GM12878 (cell line): Measurements from ENCODE around the gene ZNF799. TPM values are rescaled to one million over a fixed set of nuclear protein-coding genes. Genes with fewer than 3 reads are reported as not detected.
"Not testable (repeated sequence)": the region's sequence is repeated elsewhere in the genome, so short reads cannot be mapped to it uniquely, and the experiment has no call there.

Source experiments
- ATAC-seq: fragments of 200-7000 bp; cut with Tn5 transposase; 3 replicates; pipeline ENCODE4 v1.9.1; 2020; ENCODE audit warnings: mild to moderate bottlenecking, moderate library complexity
- BruUV-seq: library from RNA; stranded (reverse); fragments of 400-500 nt; replicated peaks from 2 replicates; lab custom pipeline; 2021; lab: Mats Ljungman, UMichigan
- CTCF ChIA-PET: fragments of 300-600 bp; sonication (Branson Sonifier 250); formaldehyde crosslinking; extraction: SDS; loops from one replicate; lab custom pipeline; 2021; ENCODE audit warnings: inconsistent platforms; lab: Yijun Ruan, JAX
- POLR2A ChIA-PET: fragments of 350-600 bp; formaldehyde crosslinking; extraction: SDS; loops from one replicate; lab custom pipeline; 2021; ENCODE audit warnings: inconsistent platforms; lab: Charles Lee
- RAD21 ChIA-PET: fragments of 300-600 bp; sonication (Branson Sonifier 250); formaldehyde crosslinking; loops from one replicate; lab custom pipeline; 2023; ENCODE audit warnings: antibody characterized with exemption; ENCODE audit not compliant: unreplicated experiment; lab: Charles Lee
- SMC1A ChIA-PET: fragments of 300-600 bp; sonication (Branson Sonifier 250); formaldehyde crosslinking; loops from one replicate; lab custom pipeline; 2023; ENCODE audit not compliant: unreplicated experiment, uncharacterized antibody; lab: Charles Lee
- DNase-seq: peaks from one replicate; pipeline ENCODE4 v3.0.0-alpha.2; 2011; ENCODE audit warnings: low read depth, low spot score
- FAIRE-seq: peaks from 3 replicates; lab custom pipeline; 2011; peaks lifted over from hg19 to GRCh38; lab: Jason Lieb, UNC
- H2AFZ ChIP-seq: 2 replicates; pipeline ENCODE4 v1.6.0; 2011; ENCODE audit warnings: low read depth, low read length, control low read depth; ENCODE audit not compliant: control insufficient read depth
- H3K27ac ChIP-seq: 2 replicates; pipeline ENCODE4 v1.5.1; 2011; ENCODE audit warnings: control low read depth; ENCODE audit not compliant: control insufficient read depth, insufficient read depth
- H3K27me3 ChIP-seq, 2 experiments: replicated peaks in 1 of 2; 2 replicates each; pipeline versions ENCODE4 v1.6.0 to v1.6.1; 2011; ENCODE audit warnings: low read length in 1 of 2; ENCODE audit not compliant: control insufficient read depth in 2 of 2, insufficient read depth in 2 of 2
- H3K36me3 ChIP-seq, 2 experiments: 2 replicates each; pipeline ENCODE4 v1.5.1; 2011; ENCODE audit warnings: low read length in 1 of 2; ENCODE audit not compliant: control insufficient read depth in 2 of 2, insufficient read depth in 2 of 2
- H3K4me1 ChIP-seq: 2 replicates; pipeline ENCODE4 v1.6.1; 2011; ENCODE audit warnings: mild to moderate bottlenecking, low read length, moderate library complexity, mixed read lengths; ENCODE audit not compliant: control insufficient read depth, insufficient read depth
- H3K4me2 ChIP-seq: 2 replicates; pipeline ENCODE4 v1.6.0; 2011; ENCODE audit warnings: control low read depth; ENCODE audit not compliant: control insufficient read depth, insufficient read depth
- H3K4me3 ChIP-seq: fragments of 200-600 bp; sonication (generic); 2 replicates; pipeline ENCODE4 v1.5.1; 2016
- H3K79me2 ChIP-seq: 2 replicates; pipeline ENCODE4 v1.6.0; 2011; ENCODE audit warnings: low read length; ENCODE audit not compliant: control insufficient read depth, insufficient read depth
- H3K9ac ChIP-seq: 2 replicates; pipeline ENCODE4 v1.8.0; 2011; ENCODE audit warnings: low read length, control low read depth, mixed read lengths; ENCODE audit not compliant: control insufficient read depth, insufficient read depth
- H3K9me3 ChIP-seq: replicated peaks from 3 replicates; pipeline ENCODE4 v1.5.1; 2011; ENCODE audit warnings: mild to moderate bottlenecking, low read length; ENCODE audit not compliant: control insufficient read depth, insufficient read depth
- H4K20me1 ChIP-seq: 2 replicates; pipeline ENCODE4 v1.6.0; 2011; ENCODE audit not compliant: control insufficient read depth, insufficient read depth
- EGR1 ChIP-seq, 2 experiments: IDR thresholded peaks; 1 replicate in 1 of 2; 2 replicates in 1 of 2; pipeline ENCODE4 v1.6.1; 2011 to 2012; ENCODE audit warnings: low read depth in 2 of 2, low read length in 2 of 2, borderline replicate concordance in 1 of 2, mild to moderate bottlenecking in 1 of 2, moderate library complexity in 1 of 2
- ESRRA ChIP-seq: IDR thresholded peaks from 2 replicates; pipeline ENCODE4 v1.6.1; 2012; ENCODE audit warnings: mild to moderate bottlenecking, low read length, improper control_type of control experiment
- MXI1 ChIP-seq: fragments of 150-350 bp; IDR thresholded peaks from 2 replicates; pipeline ENCODE4 v1.6.1; 2011; ENCODE audit warnings: low read depth, mild to moderate bottlenecking, inconsistent platforms, low read length, improper control_type of control experiment
- RFX5 ChIP-seq: IDR thresholded peaks from 2 replicates; pipeline ENCODE4 v1.6.1; 2011; ENCODE audit warnings: low read depth, low read length, improper control_type of control experiment
- SUPT20H ChIP-seq: IDR thresholded peaks from 2 replicates; pipeline ENCODE4 v1.6.1; 2011; ENCODE audit warnings: low read depth, mild to moderate bottlenecking, low read length, moderate library complexity, borderline replicate concordance; ENCODE audit not compliant: control insufficient read depth
- TBL1XR1 ChIP-seq: IDR thresholded peaks from 2 replicates; pipeline ENCODE4 v1.6.1; 2012; ENCODE audit warnings: low read depth, low read length, improper control_type of control experiment
- WGBS: methylation state at CpG from one replicate; pipeline ENCODE4 v1.1.6; 2016; ENCODE audit warnings: low lambda C conversion rate; ENCODE audit not compliant: insufficient replicate concordance, insufficient coverage; ENCODE audit errors: missing lambda C conversion rate; 5-methylcytosine and 5-hydroxymethylcytosine counted together
- in situ Hi-C: fragments of 300-500 bp; cut with MboI; formaldehyde crosslinking; loops from 9 replicates; pipeline ENCODE4 v1.14.3; 2018; ENCODE audit warnings: mixed read lengths
- intact Hi-C: fragments of 100-400 bp; cut with micrococcal nuclease; formaldehyde crosslinking; loops from one replicate; pipeline ENCODE4 v1.14.2; 2022; ENCODE audit not compliant: unreplicated experiment
- polyA plus RNA-seq, 11 experiments: library from polyadenylated mRNA; depleted of rRNA in 4 of 11; unstranded in 6 of 11; stranded (reverse) in 5 of 11; fragments of >200 nt; fragmentation: Nextera tagmentation in 4 of 11; fragmentation: Illumina TruSeq in 1 of 11; extraction: Ambion mirVana in 4 of 11; extraction: Trizol in 1 of 11; gene quantifications; 1 replicate in 1 of 11; 2 replicates in 10 of 11; pipeline versions ENCODE4 v1.2.1 to v1.2.3, GENCODE V29; 2011 to 2016; ENCODE audit warnings: inconsistent platforms in 2 of 11, missing spikeins in 2 of 11, low read depth in 1 of 11
- total RNA-seq, 4 experiments: library from RNA; depleted of rRNA in 3 of 4; stranded (reverse); fragments of >200 nt in 3 of 4; fragmentation: Illumina TruSeq in 1 of 4; extraction: Trizol in 1 of 4; gene quantifications; 2 replicates each; pipeline versions ENCODE4 v1.2.1 to v1.2.3, GENCODE V29; 2013 to 2021
- TF ChIP-seq, protein P1 (sequence below): fragments of 450-650 bp; IDR thresholded peaks from 2 replicates; pipeline ENCODE4 v1.6.1; 2016; ENCODE audit warnings: mild to moderate bottlenecking, moderate library complexity, borderline replicate concordance
- TF ChIP-seq, protein P2 (sequence below): fragments of 450-650 bp; IDR thresholded peaks from 2 replicates; pipeline ENCODE4 v1.6.1; 2017; ENCODE audit warnings: low read depth, mild to moderate bottlenecking, moderate library complexity

The ZNF799 gene
- total and polyA plus RNA-seq, 10 of the 15 experiments (the other 5 are each of a cell fraction or from before 2014, with no cell fraction given), result 1.5 to 9.2 (median 3.1) TPM

DNA sequence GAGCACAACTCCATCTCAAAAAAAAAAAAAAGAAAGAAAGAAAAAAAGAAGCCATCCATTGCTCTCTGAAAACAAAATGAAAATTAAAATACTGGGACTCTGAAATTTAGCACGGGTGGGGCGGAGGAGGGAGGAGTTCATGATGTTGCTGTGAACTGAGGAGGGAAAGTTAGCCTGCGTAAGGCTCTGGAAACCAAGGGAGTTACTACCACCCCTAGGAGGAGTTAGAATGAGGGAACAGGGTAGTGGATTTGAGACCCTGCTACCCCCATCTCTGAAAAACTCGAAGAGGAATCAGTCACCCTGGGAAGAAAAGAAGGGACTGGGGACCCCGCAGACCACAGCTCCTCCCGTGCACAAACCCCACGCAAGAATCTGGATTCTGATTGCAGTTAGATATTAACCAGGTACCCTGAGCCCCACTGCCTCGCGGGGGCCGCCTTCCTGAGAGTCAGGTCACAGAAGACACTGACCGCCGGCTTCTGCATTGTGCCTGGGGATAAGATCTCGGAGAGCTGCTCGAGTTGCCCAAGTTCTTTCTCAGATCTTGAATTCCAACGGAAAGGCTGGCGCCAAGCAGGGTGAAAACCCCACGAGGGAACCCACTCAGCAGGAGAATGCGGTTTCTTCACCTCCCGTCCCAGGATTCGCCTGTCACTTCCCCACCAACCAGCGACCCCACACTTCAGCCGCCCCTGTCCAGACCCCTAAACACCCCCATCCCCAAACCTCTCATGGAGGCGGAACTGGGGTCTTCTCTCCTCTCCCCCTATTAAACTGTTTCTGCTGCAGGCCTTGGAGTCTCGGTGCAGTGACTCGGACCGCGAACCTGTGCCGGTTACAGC, 36.5 kb downstream of the ZNF799 start (continued):
- TF ChIP-seq ESRRA (no peak), RFX5 (no peak), MXI1 (no peak), TBL1XR1 (no peak)

DNA sequence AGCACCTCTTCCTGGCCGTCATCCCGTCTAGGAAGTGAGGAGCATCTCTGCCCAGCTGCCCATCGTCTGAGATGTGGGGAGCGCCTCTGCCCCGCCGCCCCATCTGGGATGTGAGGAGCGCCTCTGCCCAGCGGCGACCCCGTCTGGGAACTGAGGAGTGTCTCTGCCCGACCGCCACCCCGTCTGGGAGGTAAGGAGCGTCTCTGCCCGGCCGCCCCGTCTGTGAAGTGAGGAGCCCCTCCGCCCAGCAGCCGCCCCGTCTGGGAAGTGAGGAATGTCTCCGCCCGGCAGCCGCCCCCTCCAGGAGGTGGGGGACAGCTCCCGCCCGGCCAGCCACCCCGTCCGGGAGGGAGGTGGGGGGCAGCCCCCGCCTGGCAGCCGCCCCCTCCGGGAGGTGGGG, 38.8 kb downstream of the ZNF799 start:
- in situ Hi-C loops, RAD21 ChIA-PET, CTCF ChIA-PET, H3K36me3 ChIP-seq, POLR2A ChIA-PET, H3K27ac ChIP-seq, H2AFZ ChIP-seq, H3K27me3 ChIP-seq, H3K4me3 ChIP-seq, DNase-seq, H3K4me1 ChIP-seq, intact Hi-C loops, H3K4me2 ChIP-seq, H4K20me1 ChIP-seq, BruUV-seq, FAIRE-seq, ATAC-seq, SMC1A ChIA-PET, H3K9me3 ChIP-seq, H3K9ac ChIP-seq, H3K79me2 ChIP-seq: not testable (repeated sequence)
- WGBS, result over 99% methylated on average over 22 of the region's 30 CpGs

DNA sequence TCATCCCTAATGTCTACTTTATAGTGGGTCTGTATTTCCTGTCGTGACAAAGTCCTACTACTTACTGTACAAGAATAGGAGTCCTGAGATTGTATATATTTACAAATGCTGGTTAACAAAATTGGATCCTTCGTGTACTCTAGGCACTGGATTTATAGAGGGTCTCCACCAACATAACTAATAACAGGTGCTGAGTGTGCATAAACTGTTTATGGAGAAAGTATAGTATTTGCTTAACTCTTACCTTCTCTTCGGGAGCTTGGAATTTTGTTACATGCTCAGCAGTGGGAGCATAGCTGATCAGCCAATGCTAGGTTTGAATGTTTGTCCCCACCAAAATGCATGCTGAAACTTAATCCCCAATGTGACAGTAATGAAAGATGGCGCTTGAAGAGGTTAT, 47.7 kb downstream of the ZNF799 start:
- Histone ChIP-seq H3K9me3 (peaks cover 24% of the 10 kb centered on the region), H3K79me2 (no peaks in the 10 kb centered on the region), H3K27me3 (no peaks in the 10 kb centered on the region), H3K4me3 (no peak overlapping the region), H4K20me1 (no peaks in the 10 kb centered on the region), H3K9ac (no peak overlapping the region), H3K36me3 (no peaks in the 10 kb centered on the region), H3K4me2 (no peak overlapping the region), H3K4me1 (no peaks in the 10 kb centered on the region), H3K27ac (no peak overlapping the region), H2AFZ (no peak overlapping the region)
- no peak for DNase-seq
- intact Hi-C loops, result no loop called here
- SMC1A ChIA-PET, result no interaction called here
- FAIRE-seq, result no peak
- in situ Hi-C loops, result no loop called here
- ATAC-seq, result no peak
- BruUV-seq, result no TSS peak
- POLR2A ChIA-PET, result interaction anchor here (0.6 kb wide), 1 partner anchor 195 kb away, joined by 5 read pairs; no protein-coding TSS in a partner anchor
- CTCF ChIA-PET, result no interaction called here
- 53% methylated on average over 4 of the region's 4 CpGs for WGBS
- RAD21 ChIA-PET, result no interaction called here
- TF ChIP-seq, protein P1, sequence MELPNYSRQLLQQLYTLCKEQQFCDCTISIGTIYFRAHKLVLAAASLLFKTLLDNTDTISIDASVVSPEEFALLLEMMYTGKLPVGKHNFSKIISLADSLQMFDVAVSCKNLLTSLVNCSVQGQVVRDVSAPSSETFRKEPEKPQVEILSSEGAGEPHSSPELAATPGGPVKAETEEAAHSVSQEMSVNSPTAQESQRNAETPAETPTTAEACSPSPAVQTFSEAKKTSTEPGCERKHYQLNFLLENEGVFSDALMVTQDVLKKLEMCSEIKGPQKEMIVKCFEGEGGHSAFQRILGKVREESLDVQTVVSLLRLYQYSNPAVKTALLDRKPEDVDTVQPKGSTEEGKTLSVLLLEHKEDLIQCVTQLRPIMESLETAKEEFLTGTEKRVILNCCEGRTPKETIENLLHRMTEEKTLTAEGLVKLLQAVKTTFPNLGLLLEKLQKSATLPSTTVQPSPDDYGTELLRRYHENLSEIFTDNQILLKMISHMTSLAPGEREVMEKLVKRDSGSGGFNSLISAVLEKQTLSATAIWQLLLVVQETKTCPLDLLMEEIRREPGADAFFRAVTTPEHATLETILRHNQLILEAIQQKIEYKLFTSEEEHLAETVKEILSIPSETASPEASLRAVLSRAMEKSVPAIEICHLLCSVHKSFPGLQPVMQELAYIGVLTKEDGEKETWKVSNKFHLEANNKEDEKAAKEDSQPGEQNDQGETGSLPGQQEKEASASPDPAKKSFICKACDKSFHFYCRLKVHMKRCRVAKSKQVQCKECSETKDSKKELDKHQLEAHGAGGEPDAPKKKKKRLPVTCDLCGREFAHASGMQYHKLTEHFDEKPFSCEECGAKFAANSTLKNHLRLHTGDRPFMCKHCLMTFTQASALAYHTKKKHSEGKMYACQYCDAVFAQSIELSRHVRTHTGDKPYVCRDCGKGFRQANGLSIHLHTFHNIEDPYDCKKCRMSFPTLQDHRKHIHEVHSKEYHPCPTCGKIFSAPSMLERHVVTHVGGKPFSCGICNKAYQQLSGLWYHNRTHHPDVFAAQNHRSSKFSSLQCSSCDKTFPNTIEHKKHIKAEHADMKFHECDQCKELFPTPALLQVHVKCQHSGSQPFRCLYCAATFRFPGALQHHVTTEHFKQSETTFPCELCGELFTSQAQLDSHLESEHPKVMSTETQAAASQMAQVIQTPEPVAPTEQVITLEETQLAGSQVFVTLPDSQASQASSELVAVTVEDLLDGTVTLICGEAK, result no peak
- TF ChIP-seq, protein P2, sequence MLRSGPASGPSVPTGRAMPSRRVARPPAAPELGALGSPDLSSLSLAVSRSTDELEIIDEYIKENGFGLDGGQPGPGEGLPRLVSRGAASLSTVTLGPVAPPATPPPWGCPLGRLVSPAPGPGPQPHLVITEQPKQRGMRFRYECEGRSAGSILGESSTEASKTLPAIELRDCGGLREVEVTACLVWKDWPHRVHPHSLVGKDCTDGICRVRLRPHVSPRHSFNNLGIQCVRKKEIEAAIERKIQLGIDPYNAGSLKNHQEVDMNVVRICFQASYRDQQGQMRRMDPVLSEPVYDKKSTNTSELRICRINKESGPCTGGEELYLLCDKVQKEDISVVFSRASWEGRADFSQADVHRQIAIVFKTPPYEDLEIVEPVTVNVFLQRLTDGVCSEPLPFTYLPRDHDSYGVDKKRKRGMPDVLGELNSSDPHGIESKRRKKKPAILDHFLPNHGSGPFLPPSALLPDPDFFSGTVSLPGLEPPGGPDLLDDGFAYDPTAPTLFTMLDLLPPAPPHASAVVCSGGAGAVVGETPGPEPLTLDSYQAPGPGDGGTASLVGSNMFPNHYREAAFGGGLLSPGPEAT, result no peak
- TF ChIP-seq SUPT20H, result no peak
- no peak for TF ChIP-seq EGR1 (IDR thresholded peaks at IDR 0.05; ENCODE audit: borderline replicate concordance in 1 of 2, low read depth in 2 of 2, low read length in 2 of 2)
- no peak for TF ChIP-seq RFX5
